Measurements from ENCODE around the gene INO80C.

DNA sequence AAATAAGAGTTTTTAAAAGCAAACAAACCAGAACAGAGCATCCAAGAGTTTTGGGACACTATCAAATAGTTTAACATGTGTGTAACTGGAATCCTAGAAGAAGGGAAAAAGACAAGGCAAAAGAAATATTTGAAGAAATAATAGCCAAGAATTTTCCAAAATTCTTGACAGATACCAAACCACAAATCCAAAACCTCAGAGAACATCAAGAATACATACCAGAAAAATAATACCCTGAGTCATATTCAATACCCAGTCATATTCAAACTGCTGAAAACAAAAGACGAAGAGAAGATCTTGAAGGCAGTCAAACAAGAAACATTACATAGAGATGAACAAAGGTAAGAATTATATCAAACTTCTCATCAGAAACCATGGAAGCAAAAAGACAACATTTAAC lies 22.9 kb downstream of the INO80C start:
- TF ChIP-seq, protein P1, sequence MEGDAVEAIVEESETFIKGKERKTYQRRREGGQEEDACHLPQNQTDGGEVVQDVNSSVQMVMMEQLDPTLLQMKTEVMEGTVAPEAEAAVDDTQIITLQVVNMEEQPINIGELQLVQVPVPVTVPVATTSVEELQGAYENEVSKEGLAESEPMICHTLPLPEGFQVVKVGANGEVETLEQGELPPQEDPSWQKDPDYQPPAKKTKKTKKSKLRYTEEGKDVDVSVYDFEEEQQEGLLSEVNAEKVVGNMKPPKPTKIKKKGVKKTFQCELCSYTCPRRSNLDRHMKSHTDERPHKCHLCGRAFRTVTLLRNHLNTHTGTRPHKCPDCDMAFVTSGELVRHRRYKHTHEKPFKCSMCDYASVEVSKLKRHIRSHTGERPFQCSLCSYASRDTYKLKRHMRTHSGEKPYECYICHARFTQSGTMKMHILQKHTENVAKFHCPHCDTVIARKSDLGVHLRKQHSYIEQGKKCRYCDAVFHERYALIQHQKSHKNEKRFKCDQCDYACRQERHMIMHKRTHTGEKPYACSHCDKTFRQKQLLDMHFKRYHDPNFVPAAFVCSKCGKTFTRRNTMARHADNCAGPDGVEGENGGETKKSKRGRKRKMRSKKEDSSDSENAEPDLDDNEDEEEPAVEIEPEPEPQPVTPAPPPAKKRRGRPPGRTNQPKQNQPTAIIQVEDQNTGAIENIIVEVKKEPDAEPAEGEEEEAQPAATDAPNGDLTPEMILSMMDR (IDR thresholded peaks at IDR 0.05; ENCODE audit: low read length) = no peak
- TF ChIP-seq EZH2 (IDR thresholded peaks at IDR 0.05; ENCODE audit: borderline replicate concordance, low read length) = no peak
